NCI-H2196 treated with DMSO at 0.1 percent for 48 hours (cell line): Measurements from ENCODE around the gene PLA2G4F.

Experiments
- DNase-seq: peaks from one replicate; lab custom pipeline; 2025; ENCODE audit not compliant: unreplicated experiment; lab: John Stamatoyannopoulos, UW

PLA2G4F gene

DNA sequence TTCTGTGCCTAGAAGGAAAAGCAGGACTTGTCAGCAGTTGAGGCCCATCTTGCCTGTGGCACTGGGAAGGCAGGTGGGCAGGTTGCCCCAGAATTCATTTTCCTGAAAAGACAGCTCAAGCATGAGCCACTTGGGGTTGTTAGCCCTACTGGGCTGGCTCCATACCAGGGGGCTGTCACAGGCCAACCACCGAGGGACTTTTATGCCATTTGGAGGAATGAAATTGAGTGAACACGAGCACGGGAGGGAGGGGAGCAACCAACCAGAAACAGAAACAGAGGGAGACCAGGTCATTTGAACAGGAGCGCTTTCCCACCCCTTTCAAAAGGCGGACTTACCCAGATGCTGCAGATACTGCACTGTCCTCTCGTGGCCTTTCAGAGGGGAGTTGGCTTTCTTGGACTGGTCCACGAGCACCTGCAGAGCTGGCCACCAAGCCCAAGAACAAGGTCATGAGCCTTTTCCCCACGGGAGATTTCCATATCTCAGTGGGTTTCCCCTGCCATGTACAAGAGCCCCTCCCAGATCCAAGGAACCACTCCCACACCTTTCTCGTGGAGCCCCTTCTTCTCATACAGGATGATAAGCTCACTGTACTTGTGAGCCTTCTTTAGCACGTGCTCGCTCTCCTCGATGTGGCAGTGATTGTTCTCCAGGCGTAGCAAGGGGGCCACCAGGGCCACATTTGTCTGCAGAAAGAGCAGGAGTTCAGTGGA is 9.9 kb upstream of the PLA2G4F start:
- no peak for DNase-seq

DNA sequence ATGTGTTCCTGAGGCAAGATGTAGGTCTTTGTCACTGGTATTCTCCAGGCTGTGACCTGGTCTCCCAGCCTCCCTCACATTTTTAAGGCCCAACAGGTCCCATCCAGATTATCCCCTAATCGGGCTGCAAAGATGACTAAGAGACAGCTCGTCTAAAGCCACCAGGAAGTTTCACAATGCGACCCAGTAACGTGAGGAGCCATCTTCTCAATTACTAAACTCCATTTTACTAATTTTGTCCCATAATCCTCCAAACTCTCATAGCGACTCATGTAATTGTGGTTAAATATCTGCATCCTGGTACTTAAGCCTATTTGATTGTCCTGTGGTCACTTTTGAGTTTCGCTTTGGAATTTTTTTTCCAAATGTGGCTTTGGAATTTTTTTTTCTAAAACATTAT is 8.7 kb upstream of the PLA2G4F start:
- no peak for DNase-seq

DNA sequence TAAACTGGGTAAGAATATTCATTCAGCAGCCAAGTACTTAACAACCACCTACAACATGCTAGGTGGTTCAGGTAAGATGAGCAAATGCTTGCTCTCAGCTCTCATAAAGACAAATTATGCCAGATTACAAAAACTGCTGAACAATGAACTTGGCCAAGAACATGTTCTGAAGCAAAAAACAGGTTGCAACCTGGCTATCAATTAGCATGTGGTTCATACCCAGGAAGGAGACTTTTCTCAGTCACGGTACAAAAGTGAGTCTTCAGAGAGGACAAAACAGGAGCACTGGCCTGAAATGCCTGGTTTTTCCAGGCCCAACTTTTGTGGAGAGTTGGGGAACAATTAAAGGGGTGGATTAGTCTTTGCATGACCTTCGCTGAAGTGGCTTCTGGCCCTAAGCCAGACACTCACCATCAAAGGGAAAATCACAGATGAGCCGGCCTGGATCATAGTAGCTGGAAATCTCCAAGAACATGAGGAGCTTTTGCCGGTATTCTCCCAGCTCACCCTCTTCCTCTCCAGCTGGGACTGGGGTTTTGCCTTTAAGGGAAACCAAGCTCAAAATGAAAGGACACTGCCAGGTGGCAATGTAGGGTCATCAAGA is 7.6 kb upstream of the PLA2G4F start:
- DNase-seq = no peak

DNA sequence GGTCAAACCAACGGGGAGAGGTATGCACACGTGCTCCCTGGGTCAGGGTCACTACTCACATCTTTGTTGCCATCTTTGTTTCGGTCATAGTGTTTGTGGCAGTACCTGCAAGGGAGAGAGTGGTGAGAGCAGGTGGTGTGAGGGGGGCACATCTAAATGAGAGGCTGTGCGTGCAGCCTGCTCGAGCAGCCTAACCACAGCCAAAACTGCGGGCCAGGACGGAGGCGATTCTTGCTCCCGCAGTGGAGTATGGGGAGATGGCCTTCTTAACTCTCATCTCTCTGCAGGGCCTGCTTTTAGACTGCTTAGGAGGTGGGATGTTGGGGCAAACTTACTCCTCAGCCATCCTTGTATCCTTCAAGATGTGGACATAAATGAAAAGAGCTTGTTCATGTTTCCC is 6.9 kb upstream of the PLA2G4F start:
- DNase-seq = no peak

DNA sequence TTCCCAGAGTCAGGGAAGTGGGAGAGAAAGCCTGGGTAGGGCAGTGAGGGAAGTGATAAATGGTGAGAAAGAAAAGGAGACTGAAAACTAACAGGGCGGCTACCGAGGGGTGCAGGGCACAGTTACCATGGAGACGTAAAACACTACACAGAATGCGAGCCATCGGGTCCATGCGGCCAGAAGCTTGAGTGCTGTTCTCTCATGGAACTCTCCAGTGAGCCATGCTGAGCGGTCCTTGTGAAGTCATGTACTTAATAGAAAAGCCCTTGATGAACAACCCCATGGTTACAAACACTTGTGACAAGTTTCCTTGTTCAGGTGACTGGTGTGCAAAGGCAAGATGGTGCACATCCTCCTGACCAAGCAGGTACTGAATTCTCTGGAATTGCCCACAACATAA is 3.7 kb upstream of the PLA2G4F start:
- no peak for DNase-seq

DNA sequence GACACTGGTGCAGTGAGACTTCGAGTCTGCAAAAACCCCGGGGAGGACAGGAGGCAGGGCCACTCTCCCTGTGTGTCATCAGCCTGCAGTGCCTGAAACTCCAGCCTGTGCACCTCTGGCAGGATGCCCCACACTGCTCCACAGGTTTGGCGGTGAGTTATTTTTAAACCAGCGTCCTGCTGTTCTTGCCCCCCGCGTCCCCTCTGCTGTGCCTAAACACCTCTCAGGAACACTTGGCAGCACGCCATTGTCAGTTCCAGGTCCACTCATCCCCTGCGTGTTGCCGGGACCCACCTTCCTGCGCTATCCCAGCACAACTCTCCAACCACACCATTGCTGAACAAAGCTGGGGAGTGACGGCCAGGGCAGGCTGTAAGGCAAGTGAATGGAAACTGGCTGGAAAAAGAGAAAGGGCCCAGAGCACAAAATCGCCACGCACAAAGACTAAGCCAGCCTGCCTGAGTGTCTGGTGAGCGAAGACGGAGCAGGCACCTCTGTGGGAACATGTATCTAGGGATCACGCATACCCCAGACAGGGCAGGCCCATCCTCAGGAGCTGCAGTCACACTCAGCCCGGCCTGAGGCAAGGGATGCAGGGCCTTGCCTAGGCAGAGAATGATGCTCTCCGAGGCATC is 3.1 kb upstream of the PLA2G4F start:
- no peak for DNase-seq

DNA sequence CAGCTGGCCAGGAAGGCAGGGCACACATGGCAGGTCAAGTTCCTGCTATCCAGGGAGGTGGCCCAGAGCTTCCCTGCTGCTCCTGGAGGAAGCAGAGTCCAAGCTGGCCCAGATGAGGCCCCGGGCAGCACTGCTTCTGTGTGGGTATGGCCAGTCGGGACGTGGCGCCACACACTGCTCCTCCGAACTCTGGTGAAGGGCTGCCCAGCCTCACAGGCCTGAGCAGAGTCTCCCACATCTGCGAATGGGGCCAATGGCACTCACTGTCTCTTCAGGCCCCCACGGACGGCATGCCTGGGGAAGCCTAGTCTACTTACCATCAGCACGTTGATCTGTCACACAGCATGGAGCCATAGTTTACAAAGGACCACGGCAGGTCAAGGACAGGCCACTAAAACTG is 2.5 kb upstream of the PLA2G4F start:
- DNase-seq = no peak

DNA sequence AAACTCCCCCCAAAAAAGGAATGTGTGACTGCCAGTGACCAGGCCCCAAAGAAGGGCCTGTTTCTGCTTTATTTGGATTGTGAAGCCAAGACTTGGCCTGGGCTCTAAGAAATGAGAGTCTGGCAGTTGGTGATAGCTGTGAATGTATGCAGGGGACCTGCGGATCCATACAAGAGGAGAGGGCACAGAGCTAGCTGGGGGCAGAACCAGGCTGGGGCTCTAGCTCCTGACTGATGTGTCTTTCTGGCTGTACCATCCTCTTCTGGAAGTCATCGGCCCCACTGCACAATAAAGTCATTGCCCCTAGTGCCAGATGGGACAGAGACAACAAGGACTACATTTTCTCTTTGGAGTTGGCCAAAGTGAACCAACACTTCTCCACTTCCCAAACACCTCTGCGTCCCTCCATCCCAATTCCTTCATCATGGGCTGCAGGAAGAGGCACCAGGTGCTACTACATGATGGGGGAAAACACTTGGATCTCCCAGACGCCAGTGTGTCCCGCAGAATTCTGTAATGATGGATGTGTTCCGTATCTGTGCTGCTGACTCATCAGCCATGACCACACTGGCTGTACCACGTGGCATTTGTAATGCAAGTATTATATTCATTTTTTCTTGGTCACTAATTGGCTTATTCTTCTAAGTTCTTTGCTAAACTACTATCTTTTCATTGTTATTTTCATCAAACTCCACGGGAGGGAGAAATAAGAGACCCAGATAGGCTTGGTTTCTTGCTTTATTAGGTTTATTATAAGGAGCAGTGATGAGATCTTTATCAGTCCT is 1.7 kb upstream of the PLA2G4F start:
- DNase-seq = no peak

DNA sequence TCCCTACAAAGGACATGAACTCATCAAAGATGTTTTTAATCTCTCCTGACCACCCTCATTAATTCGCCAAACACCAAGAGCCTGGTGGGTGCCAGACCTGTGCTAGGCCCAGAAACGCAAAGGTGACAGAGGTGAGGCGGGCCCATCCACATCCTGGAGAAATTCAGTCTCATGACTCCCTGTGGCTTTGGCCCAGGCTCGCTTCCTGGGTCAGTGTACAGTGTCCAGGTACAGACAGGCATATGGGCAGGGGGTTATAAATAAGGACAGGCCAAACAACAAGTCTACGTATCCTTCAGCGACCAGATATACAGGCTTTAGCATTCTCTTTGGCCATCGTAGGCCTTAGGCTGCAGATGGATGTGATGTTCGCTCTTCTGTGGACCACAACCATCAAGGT is 945 bp upstream of the PLA2G4F start:
- DNase-seq = no peak

DNA sequence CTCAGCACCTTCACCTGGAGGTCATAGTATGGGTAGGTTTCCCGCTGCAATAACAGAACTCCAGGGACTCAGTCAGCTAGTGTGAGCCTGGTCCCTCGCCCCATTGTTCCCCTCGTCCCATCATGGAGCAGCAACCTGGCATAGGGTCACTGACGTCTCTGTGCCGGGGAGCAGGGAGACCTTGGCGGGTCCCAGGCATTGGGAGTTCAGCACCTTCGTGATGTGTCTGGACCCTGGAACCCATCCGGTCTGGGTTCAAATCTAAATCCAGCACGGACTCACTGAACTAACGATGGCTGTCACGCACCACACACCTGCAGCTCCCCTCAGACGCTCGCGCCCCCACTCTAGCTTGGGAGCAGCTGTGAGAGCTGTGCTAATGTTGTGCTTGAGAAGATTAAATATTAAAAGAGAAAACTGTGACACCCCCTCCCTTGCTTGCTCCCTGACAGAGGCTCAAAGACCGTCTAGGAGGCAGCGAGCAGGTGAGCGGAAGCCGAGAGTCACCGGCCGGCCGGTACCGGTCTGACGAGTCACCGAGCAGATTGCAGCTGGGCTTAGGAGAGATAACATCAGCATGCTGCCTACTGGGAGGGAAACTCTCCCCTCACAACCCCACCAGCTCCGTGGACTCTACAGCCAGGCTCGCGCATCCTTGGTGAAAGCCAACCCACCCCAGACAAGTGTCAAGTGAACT is 742 bp downstream of the PLA2G4F start:
- no peak for DNase-seq

DNA sequence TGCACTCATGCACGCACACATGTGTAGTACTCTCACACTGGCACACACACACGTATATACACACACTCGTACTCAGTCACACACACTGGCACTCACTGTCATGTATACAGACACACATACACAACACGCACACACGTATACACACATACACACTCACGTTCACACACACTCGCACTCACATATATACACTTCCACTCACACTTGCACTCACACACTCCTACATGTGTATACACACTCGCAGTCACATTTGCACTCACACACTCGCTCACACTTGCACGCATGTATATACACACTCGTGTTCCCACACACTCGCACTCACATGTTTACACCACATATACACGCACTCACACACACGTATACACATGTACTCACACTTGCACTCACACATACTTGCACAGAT is 1.5 kb downstream of the PLA2G4F start:
- DNase-seq = no peak

DNA sequence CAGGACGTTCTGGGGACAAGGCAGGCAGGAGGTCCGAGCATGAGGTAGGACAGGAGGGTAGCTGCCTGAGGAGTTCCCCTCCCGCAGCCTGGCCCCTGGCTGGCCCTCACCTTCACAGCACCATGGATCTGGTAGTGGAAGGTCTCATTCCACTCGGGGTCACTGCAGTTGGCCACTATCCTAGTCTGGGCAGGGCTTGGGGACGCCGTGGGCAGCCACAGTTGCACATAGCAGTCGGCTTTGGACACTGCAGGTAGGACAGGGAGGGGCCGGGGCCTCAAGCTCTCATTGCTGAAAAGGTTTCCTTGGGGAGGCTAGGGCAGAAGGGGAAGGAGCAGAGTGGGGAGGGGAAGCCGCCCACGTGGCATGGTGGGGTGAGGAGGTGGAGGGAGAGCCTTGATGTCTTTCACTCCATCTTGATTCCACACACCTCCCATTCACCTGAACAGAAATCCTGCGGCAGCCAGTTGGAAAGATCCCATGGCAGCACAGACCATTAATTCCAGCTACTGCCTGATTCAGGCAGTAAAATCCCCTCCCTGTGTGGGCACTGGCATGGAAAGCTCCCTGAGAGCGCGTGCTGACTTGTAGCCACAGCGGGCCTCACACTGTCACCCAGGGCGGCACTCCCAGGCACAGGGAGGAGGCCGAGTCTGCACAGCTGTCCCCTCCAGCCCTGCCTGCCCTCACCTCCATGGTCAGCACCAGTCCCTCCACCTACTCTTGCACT is 2.1 kb downstream of the PLA2G4F start:
- DNase-seq = no peak

DNA sequence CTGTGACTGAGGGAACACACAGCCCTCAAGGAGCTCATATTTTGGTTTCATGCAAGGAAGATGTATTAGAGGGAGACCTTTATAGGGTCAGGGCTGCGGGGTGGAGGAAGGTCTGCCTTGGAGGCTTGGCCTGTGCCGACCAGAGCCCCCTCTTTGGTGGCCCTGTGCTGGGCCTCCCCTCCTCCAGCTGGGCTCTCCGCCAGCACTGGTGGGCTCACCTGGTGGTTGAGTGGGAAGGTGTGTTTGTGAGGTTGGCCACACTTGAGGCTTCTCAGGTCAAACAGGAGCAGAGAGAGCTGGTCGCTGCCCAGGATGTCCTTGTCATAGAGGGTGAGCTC is 2.6 kb downstream of the PLA2G4F start:
- no peak for DNase-seq

DNA sequence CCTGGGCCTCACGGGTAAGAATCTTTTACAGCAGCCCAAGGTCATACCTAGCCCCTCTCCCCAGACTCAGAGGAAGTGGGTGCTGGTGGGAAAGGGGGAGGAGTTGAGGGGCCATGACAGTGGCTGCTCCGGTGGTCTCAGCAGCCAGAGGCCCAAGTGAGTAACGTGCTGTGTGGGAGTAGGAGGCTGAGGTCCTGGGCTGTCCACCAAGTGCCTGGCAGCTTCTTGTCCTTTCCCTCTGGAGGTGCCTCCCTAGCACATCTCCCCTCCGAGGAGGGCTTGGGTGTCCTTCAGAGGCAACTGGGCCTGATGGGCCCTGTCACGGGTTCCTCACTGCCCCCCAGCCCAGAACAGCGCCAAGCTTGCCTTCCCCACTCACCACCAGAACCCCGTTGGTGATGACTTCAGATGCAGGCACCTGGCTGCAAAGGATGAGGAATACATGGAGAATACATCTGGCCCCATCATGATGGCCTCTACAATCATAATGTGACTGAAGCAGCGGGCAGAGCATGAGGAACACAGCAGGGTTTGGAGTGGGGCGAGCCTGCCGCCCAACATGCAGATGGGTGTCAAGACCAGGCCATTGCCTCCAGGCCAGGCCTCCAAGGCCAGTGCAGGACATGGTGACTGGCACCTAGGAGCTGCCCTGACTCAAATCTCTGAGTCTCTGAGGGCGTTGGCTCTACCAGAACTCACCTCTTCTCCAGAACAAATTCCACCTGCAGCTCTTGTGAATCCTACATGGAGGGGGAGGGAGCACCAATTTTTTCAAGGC is 3.3 kb downstream of the PLA2G4F start:
- no peak for DNase-seq

DNA sequence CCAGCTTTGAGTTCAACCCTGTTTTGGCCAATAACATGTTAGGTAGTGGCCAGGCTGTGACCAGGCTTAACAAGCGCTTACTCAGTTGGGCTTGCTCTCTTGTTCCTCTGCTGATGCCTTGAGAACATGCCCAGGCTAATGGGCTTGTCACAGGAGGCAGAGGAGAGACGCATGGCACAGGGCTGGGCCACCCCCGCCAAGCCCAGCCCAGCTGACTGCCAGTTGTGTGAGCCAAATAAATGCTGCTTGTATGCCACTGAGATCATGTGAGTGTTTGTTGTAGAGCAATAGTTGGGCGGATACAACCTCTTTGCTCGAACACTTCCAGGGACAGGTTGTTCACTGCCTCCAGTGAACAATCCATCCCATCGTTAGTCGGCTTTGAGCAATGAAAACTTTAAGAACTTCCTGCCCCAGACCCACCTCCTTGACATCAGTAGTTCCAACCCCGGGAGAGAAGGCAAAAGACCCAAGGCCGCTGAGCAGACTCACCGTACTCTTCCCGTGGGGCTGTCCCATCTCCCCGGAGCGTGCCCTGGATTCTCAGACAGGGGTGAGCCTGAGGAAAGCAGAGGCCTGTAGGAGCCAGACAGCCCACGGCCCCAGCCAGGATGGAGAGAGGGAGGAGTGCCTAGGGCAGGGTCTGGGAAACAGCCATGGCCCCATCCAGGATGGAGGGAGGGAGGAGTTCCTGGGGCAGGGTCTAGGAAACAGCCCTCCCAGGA is 4.1 kb downstream of the PLA2G4F start:
- no peak for DNase-seq

DNA sequence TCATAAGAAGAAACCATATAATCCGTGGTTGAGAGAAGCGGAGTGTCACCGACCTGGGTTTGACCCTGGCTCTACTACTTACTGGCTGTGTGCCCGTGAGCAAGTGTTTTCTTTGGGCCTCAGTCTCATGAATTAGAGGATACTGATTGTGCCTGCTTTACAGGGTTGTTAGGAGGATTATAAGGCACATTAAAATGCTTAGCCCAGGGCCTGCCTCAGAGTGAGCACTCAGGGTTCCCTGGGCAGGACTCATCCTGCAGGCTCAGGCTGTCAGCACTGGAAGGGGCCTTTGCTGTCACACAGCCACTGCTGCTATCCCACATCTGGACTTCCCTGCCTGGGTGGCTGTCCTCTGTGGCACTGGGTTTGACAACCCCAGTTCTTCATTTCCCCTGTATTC is 4.7 kb downstream of the PLA2G4F start:
- DNase-seq = no peak

DNA sequence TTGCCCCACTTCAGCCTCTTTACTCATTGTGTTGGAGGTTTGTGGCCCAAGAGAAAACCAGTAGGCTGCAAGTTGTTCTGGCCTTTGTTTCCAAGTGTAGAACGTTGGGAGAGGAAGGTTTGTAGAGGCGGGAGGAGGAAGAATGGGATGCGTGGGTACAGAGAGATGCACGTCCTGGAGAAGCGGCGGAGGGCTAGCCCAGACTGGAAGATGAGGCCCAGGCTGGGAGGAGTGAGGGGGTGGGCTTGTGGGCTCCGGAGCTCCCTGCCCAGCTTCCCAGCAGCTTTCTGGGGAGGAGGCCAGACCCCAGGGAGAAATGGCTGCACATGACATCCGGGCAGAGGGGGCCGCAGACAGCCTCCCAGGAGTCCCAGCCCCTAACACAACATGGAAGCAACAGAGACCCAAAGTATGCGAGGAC is 5.3 kb downstream of the PLA2G4F start:
- no peak for DNase-seq

DNA sequence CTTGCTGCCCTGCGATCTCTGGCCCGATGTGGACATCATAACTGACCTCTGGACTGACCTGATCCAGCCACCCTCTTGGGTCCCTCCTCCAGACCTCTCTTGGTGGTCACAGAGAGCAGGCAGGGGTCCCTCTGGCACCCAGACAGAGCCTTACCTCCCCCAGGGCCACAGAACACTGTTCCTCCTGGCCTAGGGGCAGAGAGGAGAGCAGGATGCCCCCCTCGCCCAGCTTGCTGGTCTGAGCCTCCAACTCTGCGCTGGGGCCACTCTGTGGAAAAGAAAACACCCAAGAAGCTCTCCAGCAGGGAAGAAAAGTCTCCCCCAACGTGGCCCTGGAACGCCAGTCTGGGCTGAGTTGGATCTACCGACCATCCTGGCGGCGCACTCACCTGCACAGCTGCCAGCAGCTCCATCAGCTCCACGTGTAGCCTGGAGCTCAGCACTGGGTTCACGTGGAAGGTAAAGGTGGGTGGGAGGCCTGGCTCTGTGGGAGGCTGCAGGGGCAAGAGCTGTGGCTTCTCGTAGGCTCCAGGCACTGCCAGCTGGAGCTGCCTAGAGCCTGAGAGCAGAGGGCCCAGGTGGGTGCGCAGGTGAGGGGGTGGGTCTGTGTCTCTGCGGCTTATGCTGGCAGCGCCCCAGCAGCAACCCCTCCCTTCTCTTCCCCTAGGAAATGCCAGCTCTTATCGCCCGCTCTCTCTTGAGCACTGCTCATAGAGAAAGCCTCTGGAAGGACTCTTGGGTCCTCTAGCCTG is 6.0 kb downstream of the PLA2G4F start:
- DNase-seq = no peak
